Esophagus muscularis mucosa (tissue), 4 donors: ENCODE data around the gene DUOXA2. TPM values are rescaled to one million over a fixed set of nuclear protein-coding genes. Genes with fewer than 3 reads are reported as not detected.

Experiments used
- DNase-seq: peaks from one replicate; pipeline ENCODE4 v3.0.0-alpha.2; 2017; ENCODE audit errors: extremely low spot score
- H3K27ac ChIP-seq, 4 donors: fragments of 200-600 bp; sonication (generic); replicated peaks in 1 of 4; 1 replicate in 3 of 4; 2 replicates in 1 of 4; pipeline ENCODE4 v1.5.1; 2016 to 2019; ENCODE audit warnings: mild to moderate bottlenecking in 1 of 4
- H3K27me3 ChIP-seq, 4 donors: fragments of 200-600 bp; sonication (generic); one replicate each; pipeline versions ENCODE4 v1.5.1 to v1.6.0; 2016 to 2019
- H3K36me3 ChIP-seq, 4 donors: fragments of 200-600 bp; sonication (generic); one replicate each; pipeline ENCODE4 v1.5.1; 2016 to 2019
- H3K4me1 ChIP-seq, 4 donors: fragments of 200-600 bp; sonication (generic); one replicate each; pipeline ENCODE4 v1.5.1; 2016 to 2019
- H3K4me3 ChIP-seq, 4 donors: fragments of 200-600 bp; sonication (generic); 1 replicate in 2 of 4; 2 replicates in 2 of 4; pipeline ENCODE4 v1.5.1; 2016 to 2019; ENCODE audit warnings: mild to moderate bottlenecking in 4 of 4, moderate library complexity in 1 of 4
- H3K9me3 ChIP-seq, 4 donors: fragments of 200-600 bp; sonication (generic); 1 replicate in 3 of 4; 2 replicates in 1 of 4; pipeline ENCODE4 v1.5.1; 2016 to 2019
- CTCF ChIP-seq, 3 experiments: fragments of 200-600 bp in 2 of 3; fragments of 450-650 bp in 1 of 3; sonication (generic) in 2 of 3; IDR thresholded peaks; one replicate each; pipeline ENCODE4 v1.5.1; 2017 to 2019; ENCODE audit warnings: antibody characterized with exemption in 3 of 3, mild to moderate bottlenecking in 2 of 3, moderate library complexity in 1 of 3
- EP300 ChIP-seq: sonication (generic); formaldehyde crosslinking; IDR thresholded peaks from one replicate; pipeline ENCODE4 v1.6.1; 2017; ENCODE audit warnings: antibody characterized with exemption
- POLR2A ChIP-seq: fragments of 450-650 bp; IDR thresholded peaks from one replicate; pipeline ENCODE4 v1.6.1; 2017; ENCODE audit warnings: antibody characterized with exemption, moderate library complexity, mild to moderate bottlenecking, low read depth
- POLR2AphosphoS5 ChIP-seq, 2 donors: sonication (generic); formaldehyde crosslinking; IDR thresholded peaks; one replicate each; pipeline ENCODE4 v1.6.1; 2017; ENCODE audit warnings: antibody characterized with exemption in 2 of 2
- WGBS: methylation state at CpG from one replicate; pipeline ENCODE4 v1.1.5; 2018; 5-methylcytosine and 5-hydroxymethylcytosine counted together
- intact Hi-C: fragments of 100-400 bp; cut with DNase I; formaldehyde crosslinking; loops from one replicate; pipeline ENCODE4 v1.15.1; 2023
- total RNA-seq, 4 donors: library from RNA; depleted of rRNA; stranded (reverse); fragments of >200 nt; gene quantifications; one replicate each; pipeline versions ENCODE4 v1.1.0 to v1.2.1, GENCODE V29; 2016

The DUOXA2 gene
- total RNA-seq, 4 donors from 2014 or later, result 0.42 to 0.52 TPM; not detected in 2

- H3K4me3 ChIP-seq, result no peak overlapping the region
- no peak for DNase-seq
- TF ChIP-seq EP300, result no peak
- peaks cover under 1 to 95% (median 43%) of the 10 kb centered on the region in 4 donors for H3K27me3 ChIP-seq
- H3K36me3 ChIP-seq, result no peaks in the 10 kb centered on the region
- WGBS, result 6% methylated on average over 29 of the region's 71 CpGs
- intact Hi-C loops, result no loop called here
- no peaks in the 10 kb centered on the region for H3K9me3 ChIP-seq
- no peak overlapping the region for H3K27ac ChIP-seq
- peaks cover 15 to 43% (median 27%) of the 10 kb centered on the region in 4 donors for H3K4me1 ChIP-seq
Observed at GRCh38 chr15:45111390-45112142, 2.6 kb upstream of the DUOXA2 start.

GRCh38 chr15:45112143-45112590 is 2.0 kb upstream of the DUOXA2 start:
- Histone ChIP-seq H3K27me3 (peaks cover 7 to 95% (median 49%) of the 10 kb centered on the region in 4 donors), H3K27ac (no peak overlapping the region), H3K9me3 (no peaks in the 10 kb centered on the region), H3K36me3 (no peaks in the 10 kb centered on the region), H3K4me1 (peaks cover 21 to 49% (median 34%) of the 10 kb centered on the region in 4 donors), H3K4me3 (peak overlapping the region in 2 of 4 donors; percentile 12 to 22)
- DNase-seq, result no peak
- intact Hi-C loops, result no loop called here
- no peak for TF ChIP-seq EP300
- TF ChIP-seq CTCF (IDR thresholded peaks at IDR 0.05), result no peak
- no peak for TF ChIP-seq POLR2A
- 8% methylated on average over 13 of the region's 13 CpGs for WGBS

- DNase-seq, result no peak
Observed at GRCh38 chr15:45112591-45113379, 1.3 kb upstream of the DUOXA2 start.

GRCh38 chr15:45113380-45113990 is 641 bp upstream of the DUOXA2 start:
- no peak for TF ChIP-seq EP300
- TF ChIP-seq CTCF (IDR thresholded peaks at IDR 0.05), result no peak
- TF ChIP-seq POLR2A, result no peak
- TF ChIP-seq POLR2AphosphoS5 (IDR thresholded peaks at IDR 0.05), result no peak
- H3K36me3 ChIP-seq, result no peaks in the 10 kb centered on the region
- no peaks in the 10 kb centered on the region for H3K9me3 ChIP-seq
- intact Hi-C loops, result no loop called here
- H3K27me3 ChIP-seq, result peaks cover 7 to 98% (median 57%) of the 10 kb centered on the region in 4 donors
- H3K27ac ChIP-seq, result no peak overlapping the region
- no peak for DNase-seq
- no peak overlapping the region for H3K4me3 ChIP-seq
- WGBS, result 10% methylated on average over 7 of the region's 14 CpGs
- peaks cover 27 to 60% (median 43%) of the 10 kb centered on the region in 4 donors for H3K4me1 ChIP-seq

More at GRCh38 chr15:45112591-45113379, 1.3 kb upstream of the DUOXA2 start:
- H3K27ac ChIP-seq, result no peak overlapping the region
- peak overlapping the region in 2 of 4 donors; percentile 12 to 22 for H3K4me3 ChIP-seq
- WGBS, result 0% methylated on average over 14 of the region's 58 CpGs
- H3K9me3 ChIP-seq, result no peaks in the 10 kb centered on the region
- peaks cover 26 to 55% (median 40%) of the 10 kb centered on the region in 4 donors for H3K4me1 ChIP-seq
- no peak for TF ChIP-seq CTCF (IDR thresholded peaks at IDR 0.05)
- no peak for TF ChIP-seq POLR2AphosphoS5 (IDR thresholded peaks at IDR 0.05)
- no peak for TF ChIP-seq EP300
- TF ChIP-seq POLR2A, result no peak
- intact Hi-C loops, result no loop called here
- no peaks in the 10 kb centered on the region for H3K36me3 ChIP-seq
- H3K27me3 ChIP-seq, result peaks cover 7 to 98% (median 55%) of the 10 kb centered on the region in 4 donors

GRCh38 chr15:45114751-45115085 is 592 bp downstream of the DUOXA2 start:
- intact Hi-C loops, result no loop called here
- 0% methylated on average over 2 of the region's 2 CpGs for WGBS
- TF ChIP-seq CTCF (IDR thresholded peaks at IDR 0.05) (no peak), EP300 (no peak), POLR2A (no peak), POLR2AphosphoS5 (IDR thresholded peaks at IDR 0.05) (no peak)
- peaks cover 7 to 98% (median 55%) of the 10 kb centered on the region in 4 donors for H3K27me3 ChIP-seq
- H3K9me3 ChIP-seq, result no peaks in the 10 kb centered on the region
- H3K4me1 ChIP-seq, result peaks cover 27 to 60% (median 43%) of the 10 kb centered on the region in 4 donors
- no peak for DNase-seq
- H3K36me3 ChIP-seq, result no peaks in the 10 kb centered on the region
- no peak overlapping the region for H3K27ac ChIP-seq
- no peak overlapping the region for H3K4me3 ChIP-seq
